ENCODE measurements around the gene ANAPC4.

The ANAPC4 gene

DNA sequence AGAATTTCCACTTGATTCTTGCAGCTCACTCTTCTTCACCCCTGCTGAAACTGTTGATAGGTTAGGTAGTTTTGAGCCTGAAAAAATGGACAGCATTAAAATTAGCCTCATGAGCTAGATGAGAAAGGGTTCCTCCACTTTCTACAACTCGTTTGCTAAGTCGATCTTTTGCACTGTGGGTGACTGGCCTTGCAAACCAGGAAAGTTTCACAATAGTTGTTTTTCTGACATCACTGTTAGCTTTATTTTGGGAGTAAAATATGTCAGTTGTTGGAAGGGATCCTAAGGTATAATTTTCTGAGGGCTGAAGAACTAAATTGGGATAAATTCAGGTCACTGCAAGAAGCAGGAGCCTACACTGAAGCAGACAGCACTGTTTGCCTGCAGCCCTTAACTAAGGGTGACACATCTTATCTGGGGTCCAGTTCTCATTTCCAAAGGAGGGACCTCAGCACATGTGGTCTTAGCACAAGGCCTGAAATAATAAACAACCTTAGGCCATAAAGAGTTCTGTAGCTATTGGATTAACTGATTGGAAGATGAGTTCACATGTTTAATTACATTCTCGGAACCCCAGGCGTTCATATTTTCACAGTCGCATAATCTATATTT, 29.1 kb downstream of the ANAPC4 start:
- TF ChIP-seq ZNF274 (IDR thresholded peaks at IDR 0.05; ENCODE audit: low read depth, low read length), result no peak
- H3K4me3 ChIP-seq (ENCODE audit: low read length), result no peak overlapping the region

DNA sequence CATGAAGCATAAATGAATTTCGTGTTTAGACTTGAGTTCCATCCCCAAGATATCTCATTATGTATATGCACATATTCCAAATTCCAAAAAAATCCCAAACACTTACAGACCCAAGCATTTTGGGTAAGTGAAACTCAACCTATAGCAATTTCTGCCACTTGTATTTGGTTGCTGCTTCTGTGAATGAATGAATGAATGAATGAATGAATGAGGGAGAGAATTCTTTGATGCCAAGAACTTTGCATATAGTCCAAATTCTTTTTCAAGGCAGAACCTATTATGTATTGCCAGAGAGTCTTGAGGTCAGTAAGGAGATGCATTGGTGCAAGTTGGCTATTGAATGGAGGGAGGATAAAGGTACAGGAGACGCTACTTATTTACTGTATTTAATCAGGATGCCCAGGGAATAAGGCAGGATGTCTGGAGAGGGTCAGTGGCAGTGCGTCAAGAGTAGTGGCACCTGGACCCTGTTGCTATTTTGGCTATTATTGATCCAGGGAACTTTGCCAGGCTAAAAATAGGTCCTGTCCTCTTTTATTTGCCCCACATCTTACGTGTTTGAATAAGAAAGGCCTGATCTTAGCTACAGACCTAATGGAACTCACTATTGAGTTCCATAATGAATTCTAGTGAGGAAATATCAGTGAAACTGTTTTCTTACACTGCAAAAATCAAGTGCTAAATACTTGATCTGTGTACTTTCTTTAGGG, 33.9 kb downstream of the ANAPC4 start:
- H3K4me3 ChIP-seq (ENCODE audit: low read length), result no peak overlapping the region
- TF ChIP-seq ZNF274 (IDR thresholded peaks at IDR 0.05; ENCODE audit: low read depth, low read length), result no peak

DNA sequence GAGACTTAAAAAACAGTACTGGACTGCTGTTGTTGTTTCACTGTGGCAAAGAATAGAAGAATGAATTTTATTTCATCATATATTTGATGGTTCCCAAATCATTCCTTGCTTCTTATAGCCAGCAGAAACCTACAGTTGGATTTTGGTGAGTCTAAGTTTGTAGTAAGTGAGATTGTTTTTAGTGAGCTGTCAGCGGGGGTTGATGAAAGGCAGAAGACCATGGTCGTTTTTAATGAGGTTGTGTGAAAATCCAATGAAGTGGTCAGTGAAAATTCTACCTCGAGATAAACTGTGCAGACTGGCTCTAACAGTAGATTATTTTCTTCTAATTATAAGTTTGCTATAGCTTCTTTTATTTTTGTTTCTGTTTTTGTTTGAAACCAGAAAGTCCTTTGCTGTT, 36.2 kb downstream of the ANAPC4 start:
- no peak overlapping the region for H3K4me3 ChIP-seq (ENCODE audit: low read length)
- no peak for TF ChIP-seq ZNF274 (IDR thresholded peaks at IDR 0.05; ENCODE audit: low read depth, low read length)

DNA sequence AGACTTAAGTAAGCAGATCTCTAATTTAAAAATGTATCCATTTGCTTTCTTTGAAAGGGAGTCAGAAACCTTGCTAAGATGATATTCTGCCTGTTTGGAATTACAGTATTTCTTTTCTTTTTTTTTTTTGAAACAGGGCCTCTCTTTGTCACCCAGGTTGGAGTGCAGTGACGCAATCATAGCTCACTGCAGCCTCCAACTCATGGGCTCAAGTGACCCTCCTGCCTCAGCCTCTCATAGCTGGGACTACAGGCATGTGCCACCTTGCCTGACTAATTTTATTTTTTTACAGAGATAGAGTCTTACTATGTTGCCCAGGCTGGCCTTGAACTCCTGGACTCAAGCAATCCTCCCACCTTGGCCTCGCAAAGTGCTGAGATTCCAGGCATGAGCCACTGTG, 40.0 kb downstream of the ANAPC4 start:
- no peak overlapping the region for H3K4me3 ChIP-seq (ENCODE audit: low read length)
- no peak for TF ChIP-seq ZNF274 (IDR thresholded peaks at IDR 0.05; ENCODE audit: low read depth, low read length)

DNA sequence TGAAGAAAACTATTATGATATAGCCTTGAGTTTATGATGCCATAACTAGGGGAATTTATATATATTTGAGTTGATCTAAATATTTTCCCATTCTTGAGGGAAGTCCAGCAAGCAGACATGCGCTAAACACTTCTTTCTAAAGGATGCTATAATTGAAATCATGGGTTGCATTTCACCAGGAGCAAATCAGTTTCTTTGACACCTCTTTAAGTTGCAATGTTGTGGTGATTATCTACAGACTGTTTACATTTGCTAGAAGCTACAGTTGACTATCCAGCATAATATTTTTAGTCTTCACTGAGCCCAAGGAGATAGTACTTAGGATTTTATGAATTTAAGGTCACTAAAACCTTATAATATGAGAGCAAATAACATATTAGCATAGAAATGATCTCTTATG, 43.9 kb downstream of the ANAPC4 start:
- TF ChIP-seq ZNF274 (IDR thresholded peaks at IDR 0.05; ENCODE audit: low read depth, low read length), result no peak
- no peak overlapping the region for H3K4me3 ChIP-seq (ENCODE audit: low read length)

DNA sequence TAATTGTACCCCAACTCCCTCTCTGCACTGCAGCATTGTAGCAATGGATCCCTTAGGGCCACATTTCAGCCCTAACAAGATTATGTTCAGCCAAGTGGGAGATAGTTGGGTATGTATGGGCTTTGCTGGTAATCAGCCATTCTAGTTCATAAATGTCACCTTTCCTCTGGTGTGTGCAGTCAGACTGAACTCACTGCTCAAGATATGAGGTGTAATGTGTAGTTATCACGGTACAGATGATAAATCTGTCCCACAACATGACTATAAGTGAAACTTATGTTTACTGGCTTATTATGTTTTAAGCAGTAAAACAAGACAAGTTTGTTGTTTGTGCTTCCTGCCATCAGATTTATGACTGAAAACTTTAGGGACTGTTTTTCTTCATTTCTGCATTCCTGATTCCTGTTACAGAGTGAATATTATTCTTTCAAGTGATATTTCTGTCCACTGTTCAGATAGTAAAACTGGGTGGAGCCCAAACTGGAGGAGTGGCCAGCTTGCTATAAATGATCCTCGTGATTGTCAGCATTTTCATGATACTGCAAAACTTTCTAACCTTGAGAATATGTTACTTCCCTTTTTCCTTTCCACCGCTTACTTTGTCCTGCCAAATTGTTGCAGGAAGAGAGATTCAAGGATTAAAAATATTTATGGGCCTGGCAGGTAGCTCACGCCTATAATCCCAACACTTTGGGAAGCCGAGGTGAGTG, 44.9 kb downstream of the ANAPC4 start:
- no peak overlapping the region for H3K4me3 ChIP-seq (ENCODE audit: low read length)
- TF ChIP-seq ZNF274 (IDR thresholded peaks at IDR 0.05; ENCODE audit: low read depth, low read length), result no peak

DNA sequence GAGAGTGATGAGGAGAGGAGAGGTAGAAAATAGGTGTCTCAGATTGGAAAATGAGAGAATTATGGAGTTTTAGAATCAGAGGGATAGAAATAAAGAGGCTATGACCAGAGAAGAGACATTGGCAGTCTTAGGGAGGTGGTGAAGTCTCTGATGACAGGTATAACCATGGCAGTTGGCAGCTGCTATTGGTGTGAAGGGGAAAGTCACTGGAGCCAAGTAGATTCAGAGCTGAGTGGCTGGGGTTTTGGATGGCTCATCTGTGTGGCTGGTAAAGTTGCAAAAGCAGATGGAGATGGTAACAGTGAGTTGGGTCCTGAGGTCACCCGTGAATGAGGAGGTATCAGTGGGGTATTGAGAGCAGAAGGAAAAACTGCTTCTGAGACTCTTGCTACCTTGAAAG, 46.5 kb downstream of the ANAPC4 start:
- H3K4me3 ChIP-seq (ENCODE audit: low read length), result no peak overlapping the region
- TF ChIP-seq ZNF274 (IDR thresholded peaks at IDR 0.05; ENCODE audit: low read depth, low read length), result no peak

DNA sequence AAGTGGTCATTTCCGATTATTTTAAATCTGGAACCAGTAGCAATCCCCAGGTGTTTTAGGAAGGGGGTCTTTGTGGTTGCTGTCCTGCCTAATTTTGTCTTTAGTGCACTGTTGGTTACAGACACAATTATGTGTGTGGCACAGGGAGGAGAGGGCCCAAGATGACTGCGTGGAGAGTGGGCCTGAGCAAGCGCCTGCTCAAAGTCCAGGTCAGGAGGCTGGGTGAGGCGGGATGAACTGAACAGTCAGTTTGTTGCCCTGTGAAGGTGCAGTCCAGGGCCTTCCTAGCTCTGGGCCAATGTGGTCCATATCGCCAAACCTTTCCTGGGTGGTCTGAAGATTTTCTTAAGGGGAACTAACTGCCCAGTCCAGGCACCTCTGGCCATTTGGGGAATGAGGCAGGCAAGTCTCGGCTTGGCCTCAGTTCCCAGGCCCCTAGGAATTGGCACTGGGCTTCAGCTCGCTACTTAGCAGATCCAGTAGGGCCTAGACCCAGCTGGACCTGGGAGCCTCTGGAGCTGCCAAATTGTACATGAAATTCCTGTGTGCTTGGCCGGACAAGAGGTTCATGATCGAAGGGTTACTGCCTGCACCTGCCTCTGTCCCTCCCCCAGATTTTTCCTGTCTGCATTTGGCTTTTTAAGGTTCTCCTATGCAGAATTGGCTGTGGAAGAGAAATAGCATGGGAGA, 47.6 kb downstream of the ANAPC4 start:
- no peak overlapping the region for H3K4me3 ChIP-seq (ENCODE audit: low read length)
- TF ChIP-seq ZNF274 (IDR thresholded peaks at IDR 0.05; ENCODE audit: low read depth, low read length), result no peak

DNA sequence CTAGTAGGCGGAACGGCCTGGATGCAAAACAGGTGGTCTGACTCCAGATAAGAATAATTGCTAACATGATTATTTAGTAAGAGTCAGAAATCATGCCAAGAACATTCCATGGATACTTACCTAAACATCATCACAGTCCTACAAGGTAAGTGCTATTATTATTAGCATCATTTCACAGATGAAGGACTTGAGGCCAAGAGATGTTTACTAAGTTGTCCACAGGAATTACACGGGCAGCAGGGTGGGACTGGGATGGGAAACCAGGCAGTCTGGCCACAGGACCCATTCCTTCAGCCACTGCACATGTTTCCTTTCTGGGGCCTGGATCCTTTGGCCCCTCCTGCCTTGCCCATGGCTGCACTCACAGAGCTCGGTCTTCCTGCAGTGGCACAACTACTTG, 48.3 kb downstream of the ANAPC4 start:
- TF ChIP-seq ZNF274 (IDR thresholded peaks at IDR 0.05; ENCODE audit: low read depth, low read length), result no peak
- no peak overlapping the region for H3K4me3 ChIP-seq (ENCODE audit: low read length)

DNA sequence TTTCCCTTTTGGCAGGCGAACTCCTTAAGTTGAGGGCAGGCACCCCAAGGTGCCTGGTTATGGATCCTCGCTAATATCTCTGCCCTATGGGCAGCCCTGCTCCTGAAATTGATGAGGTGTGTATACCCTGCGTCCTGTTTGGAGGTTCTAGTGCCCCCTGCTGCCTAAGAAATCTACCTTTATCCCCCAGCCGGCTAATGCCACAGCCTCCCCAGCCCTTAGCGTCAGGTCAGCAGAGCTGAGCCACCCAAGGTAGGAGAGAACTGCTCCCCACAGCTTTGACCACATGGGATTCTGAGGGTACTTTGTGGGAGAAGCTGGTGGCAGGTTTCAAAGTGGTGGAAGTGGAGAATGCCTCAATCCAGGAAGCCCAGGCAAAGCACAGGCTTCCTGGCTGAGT, 50.8 kb downstream of the ANAPC4 start:
- no peak overlapping the region for H3K4me3 ChIP-seq (ENCODE audit: low read length)
- no peak for TF ChIP-seq ZNF274 (IDR thresholded peaks at IDR 0.05; ENCODE audit: low read depth, low read length)

DNA sequence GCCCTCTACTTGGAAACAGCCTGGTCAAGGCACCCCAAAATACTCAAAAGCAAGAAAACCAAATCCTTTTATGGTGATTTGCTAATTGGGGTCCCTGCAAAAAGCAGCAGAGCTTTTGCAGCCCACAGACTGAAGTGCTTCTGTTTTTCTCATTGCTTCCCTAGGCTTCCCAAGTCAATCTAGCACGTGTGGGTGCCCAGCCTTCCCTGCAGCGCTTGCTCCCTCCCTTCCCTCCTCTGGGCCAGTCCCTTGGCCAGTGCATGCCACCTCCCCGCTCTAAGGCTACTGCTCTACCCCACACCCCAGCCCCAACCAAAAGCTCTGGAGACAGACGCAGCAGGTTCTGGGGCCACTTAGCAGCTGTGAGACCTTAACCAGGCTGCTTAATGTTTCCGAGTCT, 53.6 kb downstream of the ANAPC4 start:
- no peak for TF ChIP-seq ZNF274 (IDR thresholded peaks at IDR 0.05; ENCODE audit: low read depth, low read length)
- H3K4me3 ChIP-seq (ENCODE audit: low read length), result no peak overlapping the region

DNA sequence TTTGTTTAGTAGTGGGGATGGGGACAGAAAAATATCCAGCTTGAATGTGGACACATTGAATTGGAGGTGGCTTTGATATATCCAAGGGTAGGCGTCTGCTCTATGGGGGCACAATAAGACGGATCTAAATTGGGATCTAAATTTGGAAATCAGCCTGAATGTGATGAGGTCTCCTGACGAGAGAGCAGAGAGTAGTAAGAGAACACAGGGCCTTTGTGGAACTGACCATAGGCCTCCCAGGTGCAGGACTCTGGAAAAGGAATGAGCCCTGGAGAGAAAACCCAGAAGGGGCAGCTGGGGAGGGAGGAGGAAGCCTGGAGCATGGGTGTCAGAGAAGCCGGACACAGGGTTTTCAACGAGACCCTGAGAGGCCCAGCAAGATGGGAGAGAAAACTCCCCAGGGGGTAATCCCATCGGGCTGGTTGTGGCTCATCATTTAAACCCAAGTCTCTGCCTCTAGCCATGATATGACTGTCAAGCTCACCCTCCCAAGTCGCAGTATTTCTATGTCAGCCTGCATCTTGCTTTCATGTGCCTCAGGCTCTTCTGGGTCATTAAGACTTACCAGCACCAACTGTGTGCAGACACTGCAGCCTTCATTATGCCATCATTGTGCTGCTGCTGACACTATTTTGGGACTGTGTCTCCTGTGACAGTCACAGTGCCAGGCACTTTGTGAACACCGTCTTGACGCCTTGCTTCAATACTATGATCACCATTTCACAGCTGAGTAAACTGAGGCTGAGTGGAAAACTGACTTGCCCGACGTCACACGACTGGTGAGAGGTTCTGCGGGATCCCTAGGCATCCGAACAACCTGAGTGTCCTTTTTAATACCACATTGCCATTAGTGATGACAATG, 57.1 kb downstream of the ANAPC4 start:
- TF ChIP-seq ZNF274 (IDR thresholded peaks at IDR 0.05; ENCODE audit: low read depth, low read length), result no peak

DNA sequence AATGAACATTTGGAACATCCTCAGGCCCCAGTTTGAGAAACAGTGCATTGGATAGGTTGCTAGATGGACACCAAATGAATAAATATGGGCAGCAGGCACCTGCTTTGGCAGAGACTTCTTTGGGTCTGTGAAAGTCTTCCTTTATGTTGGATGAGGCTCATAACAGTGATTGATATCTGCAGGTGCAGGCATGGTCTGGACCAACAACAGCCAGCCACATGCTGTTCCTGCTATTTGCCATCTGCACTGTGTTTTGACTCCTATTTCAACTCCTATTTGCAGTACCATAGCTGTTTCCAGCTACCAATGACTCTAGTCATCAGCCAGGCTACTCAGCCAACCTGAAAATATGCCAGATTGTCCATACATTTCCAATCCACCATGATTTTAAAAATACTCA, 60.9 kb downstream of the ANAPC4 start:
- no peak overlapping the region for H3K4me3 ChIP-seq (ENCODE audit: low read length)
- no peak for TF ChIP-seq ZNF274 (IDR thresholded peaks at IDR 0.05; ENCODE audit: low read depth, low read length)

More for the DNA sequence above, 57.1 kb downstream of the ANAPC4 start:
- H3K4me3 ChIP-seq (ENCODE audit: low read length), result no peak overlapping the region

All from GM08714 (cell line).